Measurements from ENCODE around the gene ZNF207. TPM values are rescaled to one million over a fixed set of nuclear protein-coding genes. Genes with fewer than 3 reads are reported as not detected.
A peak's percentile ranks its signal among the peaks of the same experiment; 100 is the strongest.

Gene ZNF207
- total and polyA plus RNA-seq, 2 experiments from 2014 or later: 171 to 240 TPM

GRCh38 chr17:32307658-32308057 is 42.3 kb upstream of the ZNF207 start:
- Histone ChIP-seq H3K79me2 (replicated peaks; ENCODE audit: insufficient read depth) (no peaks in the 10 kb centered on the region), H3K4me3 (no peak overlapping the region), H3K4me1 (ENCODE audit: insufficient read depth) (peaks cover 51% of the 10 kb centered on the region), H3K27me3 (ENCODE audit: insufficient read depth) (no peaks in the 10 kb centered on the region), H3K27ac (ENCODE audit: low read depth) (no peak overlapping the region), H3K9me2 (ENCODE audit: insufficient read depth) (no peaks in the 10 kb centered on the region), H3K4me2 (peak overlapping the region; percentile 43; the same call in 1 of the 2 replicates), H3F3A (replicated peaks; ENCODE audit: low read depth) (peaks cover 2% of the 10 kb centered on the region; the same call in 1 of the 2 replicates), H2AFZ (no peak overlapping the region), H3K36me3 (ENCODE audit: insufficient read depth) (no peaks in the 10 kb centered on the region), H4K20me1 (replicated peaks; ENCODE audit: insufficient read depth) (no peaks in the 10 kb centered on the region)
- TF ChIP-seq ZNF114 (CRISPR knock-in tag; IDR thresholded peaks at IDR 0.05): no peak
- no peak for TF ChIP-seq ZNF331 (CRISPR knock-in tag; IDR thresholded peaks at IDR 0.05; ENCODE audit: low read depth)
- no peak for TF ChIP-seq JUNB (IDR thresholded peaks at IDR 0.05; ENCODE audit: unreplicated experiment)
- TF ChIP-seq ZNF462 (CRISPR knock-in tag; IDR thresholded peaks at IDR 0.05): no peak
- TF ChIP-seq NANOG (IDR thresholded peaks at IDR 0.05; ENCODE audit: borderline replicate concordance): no peak
- no peak for TF ChIP-seq POLR2AphosphoS5 (IDR thresholded peaks at IDR 0.05; ENCODE audit: low read depth)
- no peak for TF ChIP-seq EZH2 (IDR thresholded peaks at IDR 0.05; ENCODE audit: low read depth, unreplicated experiment)
- no peak for TF ChIP-seq ETS1 (IDR thresholded peaks at IDR 0.05)
- TF ChIP-seq CTCF (conservative IDR thresholded peaks at IDR 0.05; ENCODE audit: low read depth in 2 of 2): no peak
- Mint-ChIP-seq H3K27me3 (ENCODE audit: insufficient read depth, low read depth, poor library complexity) (peaks cover 18% of the 10 kb centered on the region), H3K36me3 (ENCODE audit: low read depth) (peaks cover 3% of the 10 kb centered on the region; the same call in 1 of the 3 replicates), H3K4me1 (peaks cover 53% of the 10 kb centered on the region), H3K9me3 (no peaks in the 10 kb centered on the region), H3K4me3 (no peak overlapping the region), H3K27ac (no peak overlapping the region; the same call in 1 of the 2 replicates)
- DNase-seq (ENCODE audit: low spot score) (no peak), ATAC-seq (no peak)

All from GM23338 (cell line).